GM19468 (cell line): ENCODE data around the gene FUZ.
A peak's percentile ranks its signal among the peaks of the same experiment; 100 is the strongest.
"Not testable (repeated sequence)": the region's sequence is repeated elsewhere in the genome, so short reads cannot be mapped to it uniquely, and the experiment has no call there.

Source experiments
- ATAC-seq: cut with Tn5 transposase; IDR thresholded peaks from one replicate; pipeline ENCODE4 v1.9.1; 2021; ENCODE audit warnings: mild to moderate bottlenecking, moderate library complexity, moderate number of reproducible peaks; ENCODE audit not compliant: unreplicated experiment; ENCODE audit errors: extremely low read depth

FUZ gene

GRCh38 chr19:49835562-49835961 lies 22.5 kb upstream of the FUZ start:
- ATAC-seq, result no peak

GRCh38 chr19:49833599-49833998 lies 20.5 kb upstream of the FUZ start:
- ATAC-seq, result no peak

DNA sequence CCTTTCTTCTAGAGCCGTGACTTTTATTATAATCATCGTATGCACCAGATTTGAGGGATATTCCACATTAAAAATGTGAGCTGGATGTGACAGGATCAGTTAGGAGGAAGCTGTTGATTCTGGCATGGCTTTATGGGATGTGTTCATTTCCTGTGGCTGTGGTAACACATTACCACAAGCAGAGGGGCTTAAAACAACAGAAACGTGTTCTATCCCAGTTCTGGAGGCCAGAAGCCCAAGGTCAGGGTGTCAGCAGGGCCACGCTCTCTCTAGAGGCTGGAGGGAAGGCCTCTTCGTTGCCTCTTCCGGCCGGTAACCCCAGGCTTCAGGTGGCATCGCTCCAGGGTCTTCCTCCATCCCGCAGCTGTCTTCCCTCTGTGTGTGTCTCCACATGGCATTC lies 19.5 kb upstream of the FUZ start:
- no peak for ATAC-seq

DNA sequence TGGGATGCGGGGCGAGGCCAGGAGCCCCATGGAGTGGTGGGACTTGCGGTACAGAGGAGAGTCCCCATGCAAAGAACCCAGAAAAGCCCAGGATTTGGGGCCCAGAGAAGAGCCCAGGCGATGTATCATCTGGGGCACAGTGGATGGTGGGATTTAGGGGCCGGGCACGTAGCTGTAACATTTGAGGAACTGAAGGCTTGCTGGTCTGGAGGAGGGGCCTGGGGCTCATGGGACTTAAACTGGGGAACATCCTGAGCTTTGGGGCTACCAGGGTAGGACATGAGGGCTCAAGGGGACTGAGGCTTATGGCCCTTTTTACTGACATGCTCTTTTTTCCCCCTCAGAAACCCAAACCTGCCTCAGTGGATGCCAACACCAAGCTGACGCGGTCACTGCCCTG lies 18.5 kb upstream of the FUZ start:
- ATAC-seq, result no peak

DNA sequence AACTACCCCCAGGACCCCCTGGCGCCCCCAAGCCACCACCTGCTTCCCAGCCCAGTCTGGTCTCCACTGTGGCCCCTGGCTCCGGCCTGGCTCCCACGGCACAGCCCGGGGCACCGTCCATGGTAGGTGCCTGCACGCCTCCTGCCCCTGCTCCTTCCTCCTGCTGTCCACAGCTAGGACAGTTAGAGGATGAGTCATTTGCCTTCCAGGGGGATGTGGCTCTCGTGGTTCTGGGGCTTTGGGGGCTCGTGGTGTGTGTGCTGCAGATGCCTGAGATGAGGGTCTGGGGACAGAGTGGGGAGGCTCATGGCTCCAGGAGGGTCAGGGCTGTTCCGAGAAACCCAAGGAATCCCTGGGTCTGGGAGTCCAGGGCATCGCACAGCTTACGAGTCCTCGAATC lies 17.7 kb upstream of the FUZ start:
- ATAC-seq, result no peak

DNA sequence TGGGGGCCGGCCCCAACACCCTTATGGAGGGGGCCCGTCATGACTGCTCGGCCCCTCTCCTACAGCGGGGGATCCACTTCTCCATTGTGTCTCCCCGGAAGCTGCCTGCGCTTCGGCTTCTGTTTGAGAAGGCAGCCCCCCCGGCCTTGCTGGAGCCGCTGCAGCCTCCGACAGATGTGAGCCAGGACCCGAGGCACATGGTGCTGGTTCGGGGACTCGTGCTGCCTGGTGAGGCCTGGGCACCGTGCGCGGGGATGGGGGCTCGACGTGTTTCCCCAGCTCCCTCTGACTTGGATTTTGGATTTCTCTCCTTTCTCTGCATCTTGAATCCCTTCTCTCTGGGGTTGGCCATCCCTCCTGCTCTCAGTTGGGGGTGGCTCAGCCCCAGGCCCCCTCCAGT lies 16.6 kb upstream of the FUZ start:
- ATAC-seq, result no peak

- ATAC-seq, result no peak
Observed at GRCh38 chr19:49829200-49829599, 16.1 kb upstream of the FUZ start.

- no peak for ATAC-seq
Observed at GRCh38 chr19:49827034-49827433, 13.9 kb upstream of the FUZ start.

GRCh38 chr19:49824662-49825061 lies 11.6 kb upstream of the FUZ start:
- ATAC-seq, result no peak

DNA sequence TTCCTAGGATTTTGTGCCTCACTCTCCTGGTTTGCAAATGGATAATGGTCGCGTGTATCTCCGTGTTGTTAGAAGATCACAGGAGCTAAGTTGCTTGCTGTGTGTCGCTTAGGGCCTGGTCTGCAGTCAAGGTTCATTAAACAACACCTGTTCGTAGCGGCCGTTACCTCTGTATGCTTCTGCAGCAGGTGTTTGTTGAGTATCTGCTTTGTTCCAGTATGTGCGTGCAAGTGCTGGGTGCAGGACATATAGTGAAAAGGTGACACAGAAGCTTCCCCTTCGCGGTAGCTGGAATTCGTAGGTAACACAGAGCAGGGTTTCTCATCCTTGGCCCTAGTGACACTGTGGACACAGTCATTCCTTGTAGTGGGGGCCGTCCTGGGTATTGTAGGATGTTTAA lies 10.4 kb upstream of the FUZ start:
- no peak for ATAC-seq

GRCh38 chr19:49820125-49820524 lies 7.0 kb upstream of the FUZ start:
- no peak for ATAC-seq

GRCh38 chr19:49819452-49820115 lies 6.5 kb upstream of the FUZ start:
- not testable (repeated sequence) for ATAC-seq

GRCh38 chr19:49818649-49819370 lies 5.7 kb upstream of the FUZ start:
- ATAC-seq, result no peak

GRCh38 chr19:49817964-49818648 lies 5.0 kb upstream of the FUZ start, which contains the start of gene MED25:
Gene MED25 (plus strand): TSS chr19:49818289. CDS start chr19:49818342, 53 bp downstream.
- ATAC-seq, result peak; percentile 40

DNA sequence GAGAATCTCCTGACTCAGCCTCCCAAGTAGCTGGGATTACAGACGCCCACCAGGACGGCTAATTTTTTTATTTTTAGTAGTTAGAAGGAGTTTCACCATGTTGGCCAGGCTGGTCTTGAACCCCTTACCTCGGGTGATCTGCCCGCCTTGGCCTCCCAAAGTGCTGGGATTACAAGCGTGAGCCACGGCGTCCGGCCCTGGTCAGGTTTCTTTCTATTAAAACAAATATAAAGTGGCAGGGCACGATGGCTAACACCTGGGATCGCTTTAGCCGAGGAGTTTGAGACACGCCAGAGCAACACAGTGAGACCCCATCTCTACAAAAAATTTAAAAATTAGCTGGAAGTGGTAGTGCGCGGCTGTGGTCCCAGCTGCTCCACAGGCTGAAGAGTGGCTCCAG lies 3.5 kb upstream of the FUZ start:
- no peak for ATAC-seq

- no peak for ATAC-seq
Observed at GRCh38 chr19:49814010-49814409, 918 bp upstream of the FUZ start.

- ATAC-seq, result no peak
Observed at GRCh38 chr19:49812452-49812996, 568 bp downstream of the FUZ start.

GRCh38 chr19:49811328-49811727 lies 1.8 kb downstream of the FUZ start:
- no peak for ATAC-seq

DNA sequence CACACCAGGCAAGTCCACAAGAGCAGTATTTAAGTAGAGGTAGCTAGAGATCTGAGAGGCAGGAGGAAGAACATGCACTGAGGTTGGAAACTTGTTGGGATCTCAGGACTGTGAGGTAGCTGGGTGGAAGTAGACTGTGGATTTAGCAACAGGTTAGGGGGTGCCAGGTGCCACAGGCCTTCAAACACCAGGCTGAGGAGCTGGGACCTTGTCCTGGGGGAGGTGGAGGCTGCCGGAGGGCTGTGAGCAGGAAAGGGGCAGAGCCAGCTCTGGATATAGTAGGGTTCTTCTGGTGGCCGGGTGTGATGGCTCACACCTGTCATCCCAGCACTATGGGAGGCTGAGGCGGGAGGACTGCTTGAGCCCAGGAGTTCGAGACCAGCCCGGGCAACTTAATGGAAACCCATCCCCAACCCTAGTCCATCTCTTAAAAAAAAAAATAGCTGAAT lies 3.1 kb downstream of the FUZ start:
- no peak for ATAC-seq

DNA sequence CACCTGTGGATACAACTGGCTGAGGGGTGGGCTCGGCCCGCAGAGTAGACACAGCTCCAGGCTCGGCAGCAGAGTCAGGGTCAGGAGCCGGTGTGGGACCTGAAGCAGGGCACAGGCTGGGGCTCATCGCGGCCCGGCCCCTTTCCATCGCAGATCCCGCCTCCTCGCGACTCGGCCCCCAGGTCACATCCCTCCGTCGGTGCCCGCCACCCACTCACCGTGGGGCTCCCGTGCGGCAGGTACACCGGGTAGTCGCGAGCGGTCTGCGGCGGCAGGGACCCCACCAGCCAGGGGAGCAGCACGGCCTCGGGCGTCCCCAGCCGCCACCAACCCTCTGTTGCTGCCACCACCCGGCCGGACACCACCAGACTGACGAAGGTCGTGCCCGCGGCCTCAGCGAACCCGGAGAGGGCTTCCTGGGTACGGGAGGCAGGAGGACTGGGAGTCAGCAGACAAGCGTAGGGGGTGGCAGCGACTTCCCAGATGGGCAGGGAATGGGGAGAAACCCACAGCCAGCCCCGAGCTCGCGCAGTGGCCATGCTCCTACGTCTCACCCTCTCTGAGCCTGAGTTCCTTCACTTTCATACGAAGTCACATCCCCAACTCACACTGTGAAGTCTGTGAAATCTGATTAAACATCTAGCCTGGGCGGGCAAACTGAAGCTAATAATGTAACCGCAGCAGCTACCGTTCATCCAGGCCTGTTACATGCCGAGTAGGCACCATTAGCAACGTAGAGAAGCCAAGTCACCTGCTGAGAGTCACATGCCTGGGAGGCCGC lies 3.7 kb downstream of the FUZ start:
- no peak for ATAC-seq
